Neural progenitor cell (in vitro differentiated cells): ENCODE data around the gene APC.

Experiments
- EZH2 ChIP-seq: fragments of 200-600 bp; sonication (generic); IDR thresholded peaks from 2 replicates; pipeline ENCODE4 v1.6.1; 2017; ENCODE audit warnings: antibody characterized with exemption, mild to moderate bottlenecking, moderate library complexity
- EZH2phosphoT487 ChIP-seq: fragments of 200-600 bp; sonication (generic); IDR thresholded peaks from 2 replicates; pipeline ENCODE4 v1.6.1; 2017; ENCODE audit warnings: antibody characterized with exemption
- TF ChIP-seq, protein P1 (sequence below): fragments of 200-600 bp; sonication (generic); IDR thresholded peaks from 2 replicates; pipeline ENCODE4 v1.5.1; 2017; ENCODE audit warnings: antibody characterized with exemption, mild to moderate bottlenecking

DNA sequence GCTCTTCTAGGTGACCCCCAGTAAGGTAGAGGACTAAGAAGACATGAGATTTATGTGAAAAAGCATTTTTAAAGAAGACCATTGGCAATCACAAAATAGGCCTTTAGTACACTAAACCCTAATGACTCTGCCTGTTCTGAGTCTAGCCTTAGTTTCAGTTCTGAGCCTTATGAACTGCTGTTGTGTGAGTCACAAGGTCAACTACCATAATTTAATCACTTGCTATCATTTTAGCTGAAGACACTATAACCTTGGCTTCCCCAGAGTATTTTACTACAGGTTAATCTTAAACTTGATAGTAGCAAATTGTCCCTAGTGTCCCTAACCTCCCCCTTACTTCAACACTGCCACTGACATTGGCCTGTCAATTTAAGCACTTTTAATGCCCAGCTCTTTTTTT is 34.4 kb downstream of the APC start:
- TF ChIP-seq, protein P1, sequence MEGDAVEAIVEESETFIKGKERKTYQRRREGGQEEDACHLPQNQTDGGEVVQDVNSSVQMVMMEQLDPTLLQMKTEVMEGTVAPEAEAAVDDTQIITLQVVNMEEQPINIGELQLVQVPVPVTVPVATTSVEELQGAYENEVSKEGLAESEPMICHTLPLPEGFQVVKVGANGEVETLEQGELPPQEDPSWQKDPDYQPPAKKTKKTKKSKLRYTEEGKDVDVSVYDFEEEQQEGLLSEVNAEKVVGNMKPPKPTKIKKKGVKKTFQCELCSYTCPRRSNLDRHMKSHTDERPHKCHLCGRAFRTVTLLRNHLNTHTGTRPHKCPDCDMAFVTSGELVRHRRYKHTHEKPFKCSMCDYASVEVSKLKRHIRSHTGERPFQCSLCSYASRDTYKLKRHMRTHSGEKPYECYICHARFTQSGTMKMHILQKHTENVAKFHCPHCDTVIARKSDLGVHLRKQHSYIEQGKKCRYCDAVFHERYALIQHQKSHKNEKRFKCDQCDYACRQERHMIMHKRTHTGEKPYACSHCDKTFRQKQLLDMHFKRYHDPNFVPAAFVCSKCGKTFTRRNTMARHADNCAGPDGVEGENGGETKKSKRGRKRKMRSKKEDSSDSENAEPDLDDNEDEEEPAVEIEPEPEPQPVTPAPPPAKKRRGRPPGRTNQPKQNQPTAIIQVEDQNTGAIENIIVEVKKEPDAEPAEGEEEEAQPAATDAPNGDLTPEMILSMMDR = no peak
- no peak for TF ChIP-seq EZH2phosphoT487
- TF ChIP-seq EZH2 = no peak
